Caco-2 (cell line): ENCODE results near the gene KLHL13. TPM values are rescaled to one million over a fixed set of nuclear protein-coding genes. Genes with fewer than 3 reads are reported as not detected.
"Not testable (repeated sequence)": the region's sequence is repeated elsewhere in the genome, so short reads cannot be mapped to it uniquely, and the experiment has no call there.

Experiments used
- BruUV-seq: library from RNA; stranded (reverse); fragments of 400-500 nt; replicated peaks from 2 replicates; lab custom pipeline; 2021; lab: Mats Ljungman, UMichigan
- CTCF ChIA-PET: fragments of 300-600 bp; sonication (Branson Sonifier 250); formaldehyde crosslinking; loops from one replicate; lab custom pipeline; 2022; ENCODE audit warnings: antibody characterized with exemption; lab: Charles Lee
- POLR2A ChIA-PET: fragments of 300-600 bp; sonication (Branson Sonifier 250); formaldehyde crosslinking; loops from one replicate; lab custom pipeline; 2022; ENCODE audit warnings: antibody characterized with exemption; lab: Charles Lee
- DNase-seq, 2 experiments: peaks; one replicate each; pipeline versions ENCODE4 v3.0.0 to v3.0.0-alpha.2; 2020 to 2022
- H3K27me3 ChIP-seq: replicated peaks from 2 replicates; pipeline ENCODE4 v1.6.0; 2011; ENCODE audit warnings: low read length; ENCODE audit not compliant: control insufficient read depth, insufficient read depth
- H3K36me3 ChIP-seq: 2 replicates; pipeline ENCODE4 v1.5.1; 2011; ENCODE audit warnings: low read length; ENCODE audit not compliant: control insufficient read depth, insufficient read depth
- H3K4me1 ChIP-seq: fragments of 250-450 bp; sonication (Bioruptor Pico); 2 replicates; pipeline ENCODE4 v1.5.1; 2020; ENCODE audit warnings: mild to moderate bottlenecking
- H3K4me3 ChIP-seq: 2 replicates; pipeline ENCODE4 v1.5.1; 2011; ENCODE audit warnings: low read depth, mild to moderate bottlenecking, control low read depth, low read length
- H3K9me3 ChIP-seq: fragments of 250-450 bp; sonication (Bioruptor Pico); 2 replicates; pipeline ENCODE4 v1.5.1; 2020; ENCODE audit warnings: mild to moderate bottlenecking, moderate library complexity
- H3K27ac Mint-ChIP-seq: one replicate; pipeline ENCODE4 v1.8.0; 2022; ENCODE audit warnings: mixed read lengths; ENCODE audit not compliant: unreplicated experiment
- H3K27me3 Mint-ChIP-seq: one replicate; pipeline ENCODE4 v1.8.0; 2022; ENCODE audit warnings: mixed read lengths; ENCODE audit not compliant: insufficient read depth, unreplicated experiment
- H3K36me3 Mint-ChIP-seq: one replicate; pipeline ENCODE4 v1.8.0; 2022; ENCODE audit warnings: mild to moderate bottlenecking, mixed read lengths; ENCODE audit not compliant: insufficient read depth, unreplicated experiment
- H3K4me1 Mint-ChIP-seq: one replicate; pipeline ENCODE4 v1.8.0; 2022; ENCODE audit warnings: low read depth, mixed read lengths; ENCODE audit not compliant: unreplicated experiment
- H3K4me3 Mint-ChIP-seq: one replicate; pipeline ENCODE4 v1.8.0; 2022; ENCODE audit warnings: mild to moderate bottlenecking, moderate library complexity, mixed read lengths; ENCODE audit not compliant: unreplicated experiment
- H3K9me3 Mint-ChIP-seq: one replicate; pipeline ENCODE4 v1.8.0; 2022; ENCODE audit warnings: mixed read lengths; ENCODE audit not compliant: unreplicated experiment
- intact Hi-C: fragments of 100-400 bp; cut with micrococcal nuclease; formaldehyde crosslinking; loops from one replicate; pipeline ENCODE4 v1.10.0; 2022; ENCODE audit not compliant: unreplicated experiment
- total RNA-seq: library from RNA; stranded (reverse); gene quantifications from 2 replicates; pipeline ENCODE4 v1.2.3, GENCODE V29; 2022
- TF ChIP-seq, protein P1 (sequence below), 2 experiments: fragments of 200-600 bp in 1 of 2; IDR thresholded peaks; 1 replicate in 1 of 2; 2 replicates in 1 of 2; pipeline versions ENCODE4 v1.5.1 to v1.8.0; 2011 to 2022; ENCODE audit warnings: antibody characterized with exemption in 1 of 2, control low read depth in 1 of 2, inconsistent platforms in 1 of 2, low read depth in 1 of 2, low read length in 1 of 2, mild to moderate bottlenecking in 1 of 2, moderate library complexity in 1 of 2; ENCODE audit not compliant: insufficient read depth in 1 of 2, severe bottlenecking in 1 of 2, unreplicated experiment in 1 of 2

Gene KLHL13
- total RNA-seq, 1 experiment from 2014 or later, result 9.1 TPM

DNA sequence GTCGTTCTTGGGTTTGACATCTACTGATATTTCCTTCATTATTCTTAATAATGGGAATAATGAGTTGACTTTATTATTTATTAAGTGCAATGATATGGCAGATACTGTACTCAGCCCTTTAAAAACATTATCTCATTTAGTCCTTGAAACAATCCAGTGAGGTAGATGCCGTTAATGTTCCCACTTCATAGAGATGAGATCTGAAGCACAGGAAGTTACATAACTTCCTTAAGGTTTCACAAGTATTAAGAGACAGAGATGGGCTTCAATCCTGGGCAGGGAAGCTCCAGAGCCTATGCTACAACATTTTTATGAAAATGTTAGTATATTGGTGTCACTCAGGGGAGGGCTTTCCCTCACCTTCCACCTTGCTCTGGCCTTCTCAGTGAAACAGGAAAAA lies 9.7 kb upstream of the KLHL13 start:
- TF ChIP-seq, protein P1, sequence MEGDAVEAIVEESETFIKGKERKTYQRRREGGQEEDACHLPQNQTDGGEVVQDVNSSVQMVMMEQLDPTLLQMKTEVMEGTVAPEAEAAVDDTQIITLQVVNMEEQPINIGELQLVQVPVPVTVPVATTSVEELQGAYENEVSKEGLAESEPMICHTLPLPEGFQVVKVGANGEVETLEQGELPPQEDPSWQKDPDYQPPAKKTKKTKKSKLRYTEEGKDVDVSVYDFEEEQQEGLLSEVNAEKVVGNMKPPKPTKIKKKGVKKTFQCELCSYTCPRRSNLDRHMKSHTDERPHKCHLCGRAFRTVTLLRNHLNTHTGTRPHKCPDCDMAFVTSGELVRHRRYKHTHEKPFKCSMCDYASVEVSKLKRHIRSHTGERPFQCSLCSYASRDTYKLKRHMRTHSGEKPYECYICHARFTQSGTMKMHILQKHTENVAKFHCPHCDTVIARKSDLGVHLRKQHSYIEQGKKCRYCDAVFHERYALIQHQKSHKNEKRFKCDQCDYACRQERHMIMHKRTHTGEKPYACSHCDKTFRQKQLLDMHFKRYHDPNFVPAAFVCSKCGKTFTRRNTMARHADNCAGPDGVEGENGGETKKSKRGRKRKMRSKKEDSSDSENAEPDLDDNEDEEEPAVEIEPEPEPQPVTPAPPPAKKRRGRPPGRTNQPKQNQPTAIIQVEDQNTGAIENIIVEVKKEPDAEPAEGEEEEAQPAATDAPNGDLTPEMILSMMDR (IDR thresholded peaks at IDR 0.05; ENCODE audit: insufficient read depth in 1 of 2, low read depth in 1 of 2, low read length in 1 of 2, severe bottlenecking in 1 of 2, unreplicated experiment in 1 of 2), result no peak
- intact Hi-C loops, result no loop called here
- H3K27me3 Mint-ChIP-seq, result no peaks in the 10 kb centered on the region
- H3K4me3 Mint-ChIP-seq, result no peak overlapping the region
- CTCF ChIA-PET, result no interaction called here
- no peaks in the 10 kb centered on the region for H3K27me3 ChIP-seq
- H3K4me1 ChIP-seq, result no peaks in the 10 kb centered on the region
- H3K9me3 ChIP-seq, result no peaks in the 10 kb centered on the region
- no peaks in the 10 kb centered on the region for H3K36me3 Mint-ChIP-seq
- H3K9me3 Mint-ChIP-seq, result no peaks in the 10 kb centered on the region
- BruUV-seq, result no TSS peak
- no peak overlapping the region for H3K4me3 ChIP-seq
- no peak overlapping the region for H3K27ac Mint-ChIP-seq
- H3K4me1 Mint-ChIP-seq, result no peaks in the 10 kb centered on the region
- no peaks in the 10 kb centered on the region for H3K36me3 ChIP-seq
- POLR2A ChIA-PET, result no interaction called here
- DNase-seq, result no peak

DNA sequence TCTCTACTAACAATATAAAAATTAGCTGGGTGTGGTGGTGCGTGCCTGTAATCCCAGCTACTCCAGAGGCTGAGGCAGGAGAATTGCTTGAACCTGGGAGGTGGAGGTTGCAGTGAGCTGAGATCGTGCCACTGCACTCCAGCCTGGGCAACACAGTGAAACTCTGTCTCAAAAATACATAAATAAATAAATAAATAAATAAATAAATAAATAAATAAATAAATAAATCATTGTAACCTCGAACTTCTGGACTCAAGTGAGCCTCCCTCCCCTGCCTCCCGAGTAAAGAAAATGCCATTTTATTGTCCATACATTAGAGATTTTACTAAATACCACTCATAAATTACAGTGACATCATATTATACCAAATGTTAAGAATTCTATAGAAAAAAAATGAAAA lies 7.6 kb upstream of the KLHL13 start:
- H3K9me3 ChIP-seq, H3K27me3 Mint-ChIP-seq, H3K4me1 Mint-ChIP-seq, H3K27ac Mint-ChIP-seq, BruUV-seq, H3K27me3 ChIP-seq, intact Hi-C loops, H3K4me3 ChIP-seq, H3K36me3 Mint-ChIP-seq, H3K36me3 ChIP-seq, H3K9me3 Mint-ChIP-seq, CTCF ChIA-PET, H3K4me1 ChIP-seq, H3K4me3 Mint-ChIP-seq, DNase-seq, POLR2A ChIA-PET: not testable (repeated sequence)

DNA sequence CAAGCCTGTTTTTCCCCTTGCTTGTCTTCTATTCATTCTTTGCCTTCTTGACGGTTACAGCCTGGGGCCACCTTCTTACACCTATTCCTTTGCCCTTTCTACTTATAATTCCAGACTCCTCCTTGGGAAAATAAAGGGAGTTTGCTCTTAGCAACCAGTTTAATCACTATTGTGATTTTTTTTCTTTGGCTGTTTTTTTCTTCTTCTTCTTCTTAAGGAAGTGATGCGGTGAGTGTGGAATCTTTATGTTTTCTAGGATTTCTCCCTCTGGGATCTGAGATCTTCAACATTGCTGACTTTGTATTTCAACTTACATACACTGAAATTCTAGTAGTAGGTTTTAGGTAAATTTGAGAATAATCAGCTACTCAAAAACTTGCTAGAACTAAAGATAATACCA lies 1.1 kb upstream of the KLHL13 start:
- H3K27me3 ChIP-seq, result no peaks in the 10 kb centered on the region
- TF ChIP-seq, protein P1 (IDR thresholded peaks at IDR 0.05; ENCODE audit: insufficient read depth in 1 of 2, low read depth in 1 of 2, low read length in 1 of 2, severe bottlenecking in 1 of 2, unreplicated experiment in 1 of 2), result no peak
- ChIA-PET CTCF (no interaction called here), POLR2A (no interaction called here)
- Mint-ChIP-seq H3K27ac (peak overlapping the region; percentile 42), H3K27me3 (no peaks in the 10 kb centered on the region), H3K9me3 (no peaks in the 10 kb centered on the region), H3K4me1 (peaks cover 14% of the 10 kb centered on the region), H3K4me3 (peak overlapping the region; percentile 84), H3K36me3 (no peaks in the 10 kb centered on the region)
- no TSS peak for BruUV-seq
- no peak overlapping the region for H3K4me3 ChIP-seq
- no peaks in the 10 kb centered on the region for H3K36me3 ChIP-seq
- DNase-seq, result peak in 1 of 2 experiments; percentile 1
- H3K4me1 ChIP-seq, result no peaks in the 10 kb centered on the region
- H3K9me3 ChIP-seq, result no peaks in the 10 kb centered on the region
- intact Hi-C loops, result loop anchor here (1.0 to 5.0 kb wide), 4 partner anchors 39 to 120 kb away; no protein-coding TSS in a partner anchor
